Endothelial cell (in vitro differentiated cells): ENCODE measurements around the gene RAB33B. TPM values are rescaled to one million over a fixed set of nuclear protein-coding genes. Genes with fewer than 3 reads are reported as not detected.

ENCODE experiments used
- DNase-seq: peaks from one replicate; pipeline ENCODE4 v3.0.0; 2021; ENCODE audit warnings: low spot score
- H3K27ac Mint-ChIP-seq: one replicate; pipeline ENCODE4 v1.8.0; 2021; ENCODE audit warnings: mixed read lengths, inconsistent platforms; ENCODE audit not compliant: unreplicated experiment
- H3K27me3 Mint-ChIP-seq: one replicate; pipeline ENCODE4 v1.8.0; 2021; ENCODE audit warnings: mild to moderate bottlenecking, moderate library complexity, mixed read lengths, inconsistent platforms; ENCODE audit not compliant: unreplicated experiment
- H3K36me3 Mint-ChIP-seq: one replicate; pipeline ENCODE4 v1.8.0; 2021; ENCODE audit warnings: mild to moderate bottlenecking, low read depth, mixed read lengths, inconsistent platforms; ENCODE audit not compliant: unreplicated experiment
- H3K4me1 Mint-ChIP-seq: one replicate; pipeline ENCODE4 v1.8.0; 2021; ENCODE audit warnings: mild to moderate bottlenecking, mixed read lengths, inconsistent platforms; ENCODE audit not compliant: unreplicated experiment
- H3K4me3 Mint-ChIP-seq: one replicate; pipeline ENCODE4 v1.8.0; 2021; ENCODE audit warnings: mild to moderate bottlenecking, mixed read lengths, inconsistent platforms; ENCODE audit not compliant: unreplicated experiment
- H3K9me3 Mint-ChIP-seq: one replicate; pipeline ENCODE4 v1.8.0; 2021; ENCODE audit warnings: mixed read lengths, inconsistent platforms; ENCODE audit not compliant: unreplicated experiment
- CTCF ChIP-seq: fragments of 200-600 bp; sonication (generic); IDR thresholded peaks from one replicate; pipeline ENCODE4 v1.5.0; 2021; ENCODE audit warnings: antibody characterized with exemption; ENCODE audit not compliant: unreplicated experiment
- total RNA-seq: library from RNA; stranded (reverse); fragmentation: NEBNext Ultra II Directional; extraction: Animal tissue kit (Norgen Biotek cat#: 25700); gene quantifications from one replicate; pipeline ENCODE4 v1.2.1, GENCODE V29; 2021; ENCODE audit not compliant: unreplicated experiment

The RAB33B gene
- total RNA-seq, 1 donor from 2014 or later, result 11.4 TPM

- no peaks in the 10 kb centered on the region for H3K9me3 Mint-ChIP-seq
- H3K4me1 Mint-ChIP-seq, result no peaks in the 10 kb centered on the region
- no peak for DNase-seq
- no peak for TF ChIP-seq CTCF
- H3K36me3 Mint-ChIP-seq, result peaks cover 45% of the 10 kb centered on the region
- H3K4me3 Mint-ChIP-seq, result no peak overlapping the region
- peak overlapping the region; percentile 19 for H3K27ac Mint-ChIP-seq
- no peaks in the 10 kb centered on the region for H3K27me3 Mint-ChIP-seq
Observed at GRCh38 chr4:139470997-139471665, 17.2 kb downstream of the RAB33B start.

- H3K9me3 Mint-ChIP-seq, result no peaks in the 10 kb centered on the region
- DNase-seq, result no peak
- no peak for TF ChIP-seq CTCF
- no peaks in the 10 kb centered on the region for H3K27me3 Mint-ChIP-seq
- no peak overlapping the region for H3K4me3 Mint-ChIP-seq
- peaks cover 44% of the 10 kb centered on the region for H3K36me3 Mint-ChIP-seq
- H3K4me1 Mint-ChIP-seq, result no peaks in the 10 kb centered on the region
- no peak overlapping the region for H3K27ac Mint-ChIP-seq
Observed at GRCh38 chr4:139472852-139473251, 18.9 kb downstream of the RAB33B start.

GRCh38 chr4:139476363-139476762 lies 22.4 kb downstream of the RAB33B start:
- Mint-ChIP-seq H3K9me3 (no peaks in the 10 kb centered on the region), H3K4me1 (peaks cover 3% of the 10 kb centered on the region), H3K36me3 (peaks cover 20% of the 10 kb centered on the region)

GRCh38 chr4:139481465-139481864 lies 27.5 kb downstream of the RAB33B start:
- DNase-seq, result no peak
- Mint-ChIP-seq H3K4me1 (peaks cover 5% of the 10 kb centered on the region), H3K4me3 (no peak overlapping the region), H3K36me3 (no peaks in the 10 kb centered on the region), H3K27me3 (peaks cover 7% of the 10 kb centered on the region), H3K27ac (no peak overlapping the region), H3K9me3 (no peaks in the 10 kb centered on the region)
- no peak for TF ChIP-seq CTCF

More at GRCh38 chr4:139476363-139476762, 22.4 kb downstream of the RAB33B start:
- no peak overlapping the region for H3K4me3 Mint-ChIP-seq
- H3K27me3 Mint-ChIP-seq, result peaks cover 6% of the 10 kb centered on the region
- no peak overlapping the region for H3K27ac Mint-ChIP-seq
- no peak for DNase-seq
- TF ChIP-seq CTCF, result no peak

GRCh38 chr4:139483000-139483399 lies 29.1 kb downstream of the RAB33B start:
- no peak overlapping the region for H3K27ac Mint-ChIP-seq

More at GRCh38 chr4:139483000-139483399, 29.1 kb downstream of the RAB33B start:
- Mint-ChIP-seq H3K4me3 (no peak overlapping the region), H3K27me3 (peaks cover 7% of the 10 kb centered on the region), H3K9me3 (no peaks in the 10 kb centered on the region), H3K36me3 (no peaks in the 10 kb centered on the region), H3K4me1 (peaks cover 5% of the 10 kb centered on the region)
- TF ChIP-seq CTCF, result no peak
- no peak for DNase-seq
